Prostate gland (tissue), 2 donors: ENCODE measurements around the gene ADK. TPM values are rescaled to one million over a fixed set of nuclear protein-coding genes. Genes with fewer than 3 reads are reported as not detected.

Experiments
- DNase-seq: peaks from one replicate; pipeline ENCODE4 v3.0.0-alpha.2; 2019; ENCODE audit warnings: low spot score
- H3K27ac ChIP-seq, 2 donors: fragments of 200-600 bp; sonication (generic); 2 replicates each; pipeline ENCODE4 v1.5.1; 2017 to 2019
- H3K27me3 ChIP-seq: fragments of 200-600 bp; sonication (generic); replicated peaks from 2 replicates; pipeline ENCODE4 v1.5.1; 2019; ENCODE audit not compliant: insufficient read depth
- H3K36me3 ChIP-seq, 2 donors: fragments of 200-600 bp; sonication (generic); 1 replicate in 1 of 2; 2 replicates in 1 of 2; pipeline versions ENCODE4 v1.5.1 to v1.8.1; 2017 to 2019
- H3K4me1 ChIP-seq: fragments of 200-600 bp; sonication (generic); replicated peaks from 2 replicates; pipeline ENCODE4 v1.5.1; 2019
- H3K4me3 ChIP-seq, 2 donors: fragments of 200-600 bp; sonication (generic); 2 replicates each; pipeline ENCODE4 v1.5.1; 2017 to 2019
- H3K9me3 ChIP-seq: fragments of 200-600 bp; sonication (generic); 2 replicates; pipeline ENCODE4 v1.5.1; 2017
- POLR2A ChIP-seq: fragments of 450-650 bp; IDR thresholded peaks from one replicate; pipeline ENCODE4 v1.6.1; 2016; ENCODE audit warnings: antibody characterized with exemption, mild to moderate bottlenecking
- POLR2AphosphoS5 ChIP-seq: sonication (generic); formaldehyde crosslinking; IDR thresholded peaks from one replicate; pipeline ENCODE4 v1.6.1; 2017; ENCODE audit warnings: antibody characterized with exemption
- WGBS: methylation state at CpG from one replicate; pipeline ENCODE4 v1.1.5; 2018; 5-methylcytosine and 5-hydroxymethylcytosine counted together
- intact Hi-C: fragments of 100-400 bp; cut with DNase I; formaldehyde crosslinking; loops from one replicate; pipeline ENCODE4 v1.14.2; 2022
- total RNA-seq, 2 donors: library from RNA; depleted of rRNA; stranded (reverse); fragments of >200 nt; gene quantifications; one replicate each; pipeline ENCODE4 v1.1.0, GENCODE V29; 2016
- TF ChIP-seq, protein P1 (sequence below), 4 experiments: fragments of 200-600 bp in 2 of 4; fragments of 450-650 bp in 2 of 4; sonication (generic) in 2 of 4; IDR thresholded peaks; 1 replicate in 3 of 4; 2 replicates in 1 of 4; pipeline ENCODE4 v1.5.1; 2016 to 2019; ENCODE audit warnings: antibody characterized with exemption in 4 of 4, mild to moderate bottlenecking in 2 of 4, moderate library complexity in 2 of 4

ADK gene
- total RNA-seq, 2 donors from 2014 or later: 34.1 to 42.5 TPM

DNA sequence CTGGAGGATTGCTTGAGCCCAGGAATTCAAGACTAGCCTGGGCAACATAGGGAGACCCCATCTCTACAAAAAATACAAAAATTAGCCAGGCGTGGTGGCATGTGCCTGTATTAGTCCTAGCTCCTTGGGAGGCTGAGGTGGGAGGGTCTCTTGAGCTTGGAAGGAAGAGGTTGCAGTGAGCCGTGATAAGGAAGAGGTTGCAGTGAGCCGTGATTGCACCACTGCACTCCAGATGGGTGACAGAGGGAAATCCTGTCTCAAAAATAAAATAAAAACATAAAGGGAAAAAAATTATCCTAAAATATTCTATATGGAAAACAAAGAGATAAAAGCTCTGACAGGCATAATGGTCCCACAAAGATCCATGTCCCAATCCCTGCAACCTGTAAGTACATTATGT, 587.5 kb downstream of the ADK start:
- Histone ChIP-seq H3K4me1 (no peaks in the 10 kb centered on the region), H3K27ac (no peak overlapping the region), H3K36me3 (no peaks in the 10 kb centered on the region), H3K9me3 (no peaks in the 10 kb centered on the region), H3K27me3 (no peaks in the 10 kb centered on the region), H3K4me3 (no peak overlapping the region)
- 63% methylated on average over 3 of the region's 3 CpGs for WGBS
- intact Hi-C loops: loop anchor here (5.0 kb wide), 1 partner anchor 284 kb away; no protein-coding TSS in a partner anchor
- DNase-seq: no peak
- TF ChIP-seq, protein P1, sequence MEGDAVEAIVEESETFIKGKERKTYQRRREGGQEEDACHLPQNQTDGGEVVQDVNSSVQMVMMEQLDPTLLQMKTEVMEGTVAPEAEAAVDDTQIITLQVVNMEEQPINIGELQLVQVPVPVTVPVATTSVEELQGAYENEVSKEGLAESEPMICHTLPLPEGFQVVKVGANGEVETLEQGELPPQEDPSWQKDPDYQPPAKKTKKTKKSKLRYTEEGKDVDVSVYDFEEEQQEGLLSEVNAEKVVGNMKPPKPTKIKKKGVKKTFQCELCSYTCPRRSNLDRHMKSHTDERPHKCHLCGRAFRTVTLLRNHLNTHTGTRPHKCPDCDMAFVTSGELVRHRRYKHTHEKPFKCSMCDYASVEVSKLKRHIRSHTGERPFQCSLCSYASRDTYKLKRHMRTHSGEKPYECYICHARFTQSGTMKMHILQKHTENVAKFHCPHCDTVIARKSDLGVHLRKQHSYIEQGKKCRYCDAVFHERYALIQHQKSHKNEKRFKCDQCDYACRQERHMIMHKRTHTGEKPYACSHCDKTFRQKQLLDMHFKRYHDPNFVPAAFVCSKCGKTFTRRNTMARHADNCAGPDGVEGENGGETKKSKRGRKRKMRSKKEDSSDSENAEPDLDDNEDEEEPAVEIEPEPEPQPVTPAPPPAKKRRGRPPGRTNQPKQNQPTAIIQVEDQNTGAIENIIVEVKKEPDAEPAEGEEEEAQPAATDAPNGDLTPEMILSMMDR (IDR thresholded peaks at IDR 0.05): no peak
- TF ChIP-seq POLR2A (no peak), POLR2AphosphoS5 (no peak)

DNA sequence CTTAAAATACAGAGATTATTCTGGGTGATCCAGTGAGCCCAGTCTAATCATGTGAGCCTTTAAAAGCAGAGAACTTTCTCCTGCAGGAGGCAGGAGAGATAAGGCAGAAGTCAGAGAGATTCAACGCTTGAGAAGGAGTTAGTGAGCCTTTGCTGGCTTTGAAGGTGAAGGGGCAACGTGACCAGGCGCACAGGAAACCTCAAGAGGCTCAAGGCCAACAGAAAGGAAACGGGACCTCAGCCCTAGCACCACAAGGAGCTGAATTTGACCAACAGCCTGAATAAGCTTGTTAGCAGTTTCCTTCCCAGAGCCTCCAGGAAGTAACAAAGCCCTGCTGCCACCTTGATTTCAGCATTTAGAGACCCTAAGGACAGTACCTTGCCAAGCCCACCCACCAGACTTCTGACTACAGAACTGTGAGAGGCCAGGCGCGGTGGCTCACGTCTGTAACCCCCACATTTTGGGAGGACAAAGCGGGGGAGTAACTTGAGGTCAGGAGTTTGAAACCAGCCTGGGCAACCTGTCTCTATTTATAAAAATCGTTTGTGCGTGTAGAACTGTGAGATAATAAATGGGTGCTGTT, 588.1 kb downstream of the ADK start:
- no peaks in the 10 kb centered on the region for H3K36me3 ChIP-seq
- intact Hi-C loops: loop anchor here (5.0 kb wide), 1 partner anchor 283 kb away; no protein-coding TSS in a partner anchor
- H3K4me3 ChIP-seq: no peak overlapping the region
- no peak for DNase-seq
- TF ChIP-seq POLR2A: no peak
- TF ChIP-seq, protein P1 (IDR thresholded peaks at IDR 0.05): peak in 1 of 4 experiments; percentile 18
- H3K9me3 ChIP-seq: no peaks in the 10 kb centered on the region
- WGBS: 67% methylated on average over 10 of the region's 10 CpGs
- no peak overlapping the region for H3K27ac ChIP-seq
- no peaks in the 10 kb centered on the region for H3K4me1 ChIP-seq
- no peaks in the 10 kb centered on the region for H3K27me3 ChIP-seq

DNA sequence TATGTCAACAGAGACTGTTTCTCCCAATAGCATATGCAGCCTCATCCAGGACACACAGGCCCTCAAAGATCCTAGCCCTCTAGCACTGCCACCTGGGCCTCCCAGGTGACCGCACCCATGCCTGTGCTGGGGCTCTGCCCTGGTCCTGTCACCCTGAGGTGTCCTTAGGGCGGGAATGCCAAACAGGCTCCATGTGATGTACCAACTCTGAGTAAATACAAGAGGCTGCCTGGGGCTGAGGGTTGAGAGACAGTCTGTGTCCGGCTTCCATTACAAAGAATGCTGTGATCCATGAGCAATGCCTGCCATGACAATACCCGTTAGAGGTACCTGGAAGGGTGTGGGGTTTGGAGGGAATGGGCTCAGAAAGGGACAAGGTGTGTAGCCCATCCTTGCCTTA, 592.4 kb downstream of the ADK start:
- WGBS: 84% methylated on average over 4 of the region's 4 CpGs
- H3K4me3 ChIP-seq: no peak overlapping the region
- no peak overlapping the region for H3K27ac ChIP-seq
- H3K4me1 ChIP-seq: no peaks in the 10 kb centered on the region
- TF ChIP-seq, protein P1 (IDR thresholded peaks at IDR 0.05): no peak
- TF ChIP-seq POLR2A (no peak), POLR2AphosphoS5 (no peak)
- intact Hi-C loops: no loop called here
- H3K36me3 ChIP-seq: no peaks in the 10 kb centered on the region
- H3K9me3 ChIP-seq: no peaks in the 10 kb centered on the region
- DNase-seq: no peak
- H3K27me3 ChIP-seq: no peaks in the 10 kb centered on the region

DNA sequence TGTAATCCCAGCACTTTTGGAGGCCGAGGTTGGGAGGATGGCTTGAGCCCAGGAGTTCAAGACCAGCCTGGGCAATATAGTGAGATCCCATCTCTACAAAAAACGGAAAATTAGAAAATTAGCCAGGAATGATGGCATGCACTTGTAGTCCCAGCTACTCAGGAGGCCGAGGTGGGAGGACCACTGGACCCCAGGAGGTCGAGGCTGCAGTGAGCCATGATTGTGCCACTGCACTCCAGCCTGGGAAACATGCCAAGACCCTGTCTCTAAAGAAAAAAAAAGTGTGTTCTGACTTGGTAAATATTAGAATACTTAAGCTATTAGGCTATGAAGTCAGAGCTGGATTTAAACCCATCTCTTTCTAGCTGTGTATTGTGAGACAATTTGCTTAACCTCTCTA, 594.4 kb downstream of the ADK start:
- no peak for DNase-seq
- H3K36me3 ChIP-seq: no peaks in the 10 kb centered on the region
- H3K27me3 ChIP-seq: no peaks in the 10 kb centered on the region
- TF ChIP-seq, protein P1 (IDR thresholded peaks at IDR 0.05): no peak
- TF ChIP-seq POLR2AphosphoS5: no peak
- no peak for TF ChIP-seq POLR2A
- H3K27ac ChIP-seq: no peak overlapping the region
- 78% methylated on average over 4 of the region's 4 CpGs for WGBS
- no peaks in the 10 kb centered on the region for H3K9me3 ChIP-seq
- no peak overlapping the region for H3K4me3 ChIP-seq
- no peaks in the 10 kb centered on the region for H3K4me1 ChIP-seq
- intact Hi-C loops: no loop called here

DNA sequence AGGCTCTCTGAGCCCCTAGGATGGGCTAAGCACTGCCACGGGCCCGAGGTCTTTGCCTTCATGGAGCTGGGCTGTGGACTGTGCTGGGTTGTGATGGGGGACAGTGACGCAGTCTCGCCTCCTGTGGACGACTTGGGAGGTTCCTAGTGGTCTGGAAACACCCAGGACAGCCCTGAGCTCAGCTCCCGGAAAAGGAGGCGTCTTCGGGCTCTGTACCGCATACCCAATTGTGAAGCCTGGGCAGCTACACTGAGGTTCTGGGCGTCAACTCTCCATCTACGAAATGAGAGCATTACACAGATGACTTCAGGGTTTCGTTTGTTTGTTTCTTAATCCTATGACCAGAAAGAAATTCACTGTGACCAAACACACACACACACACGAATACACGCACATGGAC, 595.8 kb downstream of the ADK start:
- no peaks in the 10 kb centered on the region for H3K36me3 ChIP-seq
- no peaks in the 10 kb centered on the region for H3K4me1 ChIP-seq
- no peak for DNase-seq
- no peak overlapping the region for H3K4me3 ChIP-seq
- no peaks in the 10 kb centered on the region for H3K27me3 ChIP-seq
- WGBS: 96% methylated on average over 14 of the region's 14 CpGs
- no peak overlapping the region for H3K27ac ChIP-seq
- no peaks in the 10 kb centered on the region for H3K9me3 ChIP-seq
- intact Hi-C loops: no loop called here
- TF ChIP-seq, protein P1 (IDR thresholded peaks at IDR 0.05): no peak
- TF ChIP-seq POLR2AphosphoS5: no peak
- no peak for TF ChIP-seq POLR2A
